Stimulated activated CD8-positive, alpha-beta memory T cell treated with anti-CD3 and anti-CD28 coated beads, Interleukin-7, amount 100 ng/mL, for 48 hours (primary cell): ENCODE measurements around the gene FST.

Experiments
- DNase-seq, 2 donors: peaks; one replicate each; pipeline ENCODE4 v3.0.0-alpha.2; 2020; ENCODE audit warnings: low read depth in 1 of 2; ENCODE audit errors: extremely low read depth in 1 of 2

Gene FST

DNA sequence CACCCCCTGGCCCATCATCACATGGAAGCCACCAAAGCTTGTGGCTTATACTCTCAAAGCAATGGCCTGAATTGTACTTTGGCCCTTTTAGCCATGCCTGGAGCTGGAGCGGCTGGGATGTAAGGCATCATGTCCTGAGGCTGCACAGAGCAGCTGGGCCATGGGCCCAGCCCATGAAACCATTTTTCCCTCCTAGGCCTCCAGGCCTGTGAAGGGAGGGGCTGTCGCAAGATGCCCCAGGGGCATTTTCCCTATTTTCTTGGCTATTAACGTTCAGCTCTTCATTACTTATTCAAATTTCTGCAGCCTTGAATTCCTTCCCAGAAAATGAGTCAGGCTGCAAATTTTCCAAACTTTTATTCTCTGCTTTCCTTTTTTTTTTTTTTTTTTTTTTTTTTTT, 27.7 kb downstream of the FST start:
- DNase-seq: no peak

DNA sequence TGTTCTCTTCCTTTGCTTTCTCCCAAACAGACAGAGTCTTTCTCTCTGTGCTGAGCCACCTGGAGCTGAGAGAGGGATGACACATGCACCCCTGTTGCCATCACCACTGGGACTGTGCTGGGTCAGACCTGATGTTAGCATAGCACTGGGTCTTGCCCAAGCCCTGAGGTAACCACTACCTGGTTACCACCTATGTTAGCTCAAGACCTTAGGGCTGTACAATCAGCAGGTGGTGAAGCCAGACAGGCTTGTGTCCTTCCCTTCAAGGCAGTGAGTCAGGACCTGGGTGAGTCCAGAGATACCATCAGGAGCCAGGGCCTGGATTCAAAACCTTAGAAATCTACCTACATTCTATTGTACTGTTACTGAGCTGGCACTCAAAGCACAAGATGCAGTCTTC, 32.1 kb downstream of the FST start:
- no peak for DNase-seq

DNA sequence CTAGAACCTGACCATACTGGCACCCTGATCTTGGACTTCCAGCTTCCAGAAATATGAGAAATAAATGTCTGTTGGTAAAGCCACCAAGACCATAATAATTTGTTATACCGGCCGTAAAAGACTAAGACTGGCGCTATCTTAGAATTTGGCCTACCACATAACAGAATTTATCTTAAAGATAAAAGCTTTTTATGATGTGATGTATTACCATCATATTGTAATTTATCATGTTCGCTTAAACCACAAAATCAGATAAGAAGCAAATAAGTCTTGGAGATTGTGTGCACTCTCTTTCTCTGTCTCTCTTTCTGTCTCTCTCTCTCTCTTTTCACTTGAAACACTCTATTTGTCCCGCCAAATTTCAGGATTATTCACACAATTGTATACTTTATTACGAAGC, 35.6 kb downstream of the FST start:
- DNase-seq: no peak

DNA sequence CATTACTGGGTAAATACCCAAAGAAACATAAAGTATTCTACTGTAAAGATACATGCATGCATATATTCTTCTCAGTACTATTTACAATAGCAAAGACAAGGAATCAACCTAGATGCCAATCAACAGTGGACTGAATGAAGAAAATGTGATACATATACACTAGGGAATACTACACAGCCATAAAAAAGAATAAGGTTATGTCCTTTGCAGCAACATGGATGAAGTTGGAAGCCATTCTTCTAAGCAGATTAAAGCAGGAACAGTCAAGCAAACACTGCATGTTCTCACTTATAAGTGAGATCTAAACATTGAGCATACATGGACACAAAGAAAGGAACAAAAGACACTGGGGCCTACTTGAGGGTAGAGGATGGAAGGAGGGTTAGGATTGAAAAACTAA, 40.4 kb downstream of the FST start:
- DNase-seq: no peak
